WTC11 (cell line): Measurements from ENCODE around the gene ACBD7. TPM values are rescaled to one million over a fixed set of nuclear protein-coding genes. Genes with fewer than 3 reads are reported as not detected.

ENCODE experiments used
- ATAC-seq: fragments of 200-7000 bp; cut with Tn5 transposase; 2 replicates; pipeline ENCODE4 v1.10.0; 2021; ENCODE audit warnings: mild to moderate bottlenecking, moderate library complexity
- CTCF ChIA-PET: fragments of 300-600 bp; sonication (Branson Sonifier 250); formaldehyde crosslinking; loops from one replicate; lab custom pipeline; 2021; ENCODE audit warnings: antibody characterized with exemption; lab: Charles Lee
- POLR2A ChIA-PET: fragments of 350-600 bp; sonication (Branson Sonifier 250); formaldehyde crosslinking; loops from one replicate; lab custom pipeline; 2021; ENCODE audit warnings: antibody characterized with exemption; lab: Charles Lee
- DNase-seq: peaks from one replicate; pipeline ENCODE4 v3.0.0; 2021; ENCODE audit warnings: low spot score
- H3K27ac Mint-ChIP-seq: 2 replicates; pipeline ENCODE4 v1.8.0; 2021; ENCODE audit warnings: mixed read lengths
- H3K27me3 Mint-ChIP-seq: 2 replicates; pipeline ENCODE4 v1.8.0; 2021; ENCODE audit warnings: low read depth, mild to moderate bottlenecking, moderate library complexity, mixed read lengths
- H3K36me3 Mint-ChIP-seq: 2 replicates; pipeline ENCODE4 v1.8.0; 2021; ENCODE audit warnings: mixed read lengths
- H3K4me1 Mint-ChIP-seq: 2 replicates; pipeline ENCODE4 v1.8.0; 2022; ENCODE audit warnings: mixed read lengths
- H3K4me3 Mint-ChIP-seq: 2 replicates; pipeline ENCODE4 v1.8.0; 2021; ENCODE audit warnings: mild to moderate bottlenecking, moderate library complexity, mixed read lengths
- H3K9me3 Mint-ChIP-seq: 2 replicates; pipeline ENCODE4 v1.8.0; 2021; ENCODE audit warnings: mixed read lengths
- CBFB ChIP-seq: sonication (generic); formaldehyde crosslinking; IDR thresholded peaks from 2 replicates; pipeline ENCODE4 v1.8.1; 2022; ENCODE audit warnings: mild to moderate bottlenecking, low read depth, missing genetic modification reagents
- ESRRA ChIP-seq: sonication (generic); formaldehyde crosslinking; IDR thresholded peaks from 2 replicates; pipeline ENCODE4 v1.8.1; 2022; ENCODE audit warnings: mild to moderate bottlenecking, missing genetic modification reagents, borderline replicate concordance
- ETV6 ChIP-seq: sonication (generic); formaldehyde crosslinking; IDR thresholded peaks from 2 replicates; pipeline ENCODE4 v1.8.1; 2022; ENCODE audit warnings: mild to moderate bottlenecking, missing genetic modification reagents
- FOXJ3 ChIP-seq: sonication (generic); formaldehyde crosslinking; IDR thresholded peaks from 2 replicates; pipeline ENCODE4 v1.9.0; 2021; ENCODE audit warnings: missing genetic modification reagents, mild to moderate bottlenecking, borderline replicate concordance
- FOXK1 ChIP-seq: sonication (generic); formaldehyde crosslinking; IDR thresholded peaks from 2 replicates; pipeline ENCODE4 v1.8.0; 2022; ENCODE audit warnings: mild to moderate bottlenecking, moderate library complexity, missing genetic modification reagents
- HMGA2 ChIP-seq: fragments of 250-450 bp; sonication (Bioruptor Pico); IDR thresholded peaks from 2 replicates; pipeline ENCODE4 v1.4.0; 2021; ENCODE audit warnings: mild to moderate bottlenecking, moderate library complexity
- JUN ChIP-seq: sonication (generic); formaldehyde crosslinking; IDR thresholded peaks from 2 replicates; pipeline ENCODE4 v1.8.0; 2023; ENCODE audit warnings: mild to moderate bottlenecking, missing genetic modification reagents
- MYBL2 ChIP-seq: sonication (generic); formaldehyde crosslinking; IDR thresholded peaks from 2 replicates; pipeline ENCODE4 v1.8.1; 2023; ENCODE audit warnings: mild to moderate bottlenecking, moderate library complexity, missing genetic modification reagents
- NR2C2 ChIP-seq: sonication (generic); formaldehyde crosslinking; IDR thresholded peaks from 2 replicates; pipeline ENCODE4 v1.8.0; 2022; ENCODE audit warnings: mild to moderate bottlenecking, missing genetic modification reagents
- SMAD3 ChIP-seq: sonication (generic); formaldehyde crosslinking; IDR thresholded peaks from 2 replicates; pipeline ENCODE4 v1.8.0; 2022; ENCODE audit warnings: missing genetic modification reagents, mild to moderate bottlenecking, borderline replicate concordance
- TEAD4 ChIP-seq: sonication (generic); formaldehyde crosslinking; IDR thresholded peaks from 2 replicates; pipeline ENCODE4 v1.8.0; 2022; ENCODE audit warnings: mild to moderate bottlenecking, missing genetic modification reagents
- USF1 ChIP-seq: sonication (generic); formaldehyde crosslinking; IDR thresholded peaks from 2 replicates; pipeline ENCODE4 v1.8.0; 2022; ENCODE audit warnings: mild to moderate bottlenecking, missing genetic modification reagents
- ZBTB43 ChIP-seq: sonication (generic); formaldehyde crosslinking; IDR thresholded peaks from 2 replicates; pipeline ENCODE4 v1.8.1; 2023; ENCODE audit warnings: mild to moderate bottlenecking, missing genetic modification reagents
- ZMAT4 ChIP-seq: fragments of 250-450 bp; sonication (Bioruptor Pico); IDR thresholded peaks from 2 replicates; pipeline ENCODE4 v1.9.0; 2021; ENCODE audit warnings: mild to moderate bottlenecking
- ZNF138 ChIP-seq: sonication (generic); formaldehyde crosslinking; conservative IDR thresholded peaks from 2 replicates; pipeline ENCODE4 v1.8.1; 2022; ENCODE audit warnings: mild to moderate bottlenecking, moderate library complexity, missing genetic modification reagents
- ZNF219 ChIP-seq: sonication (generic); formaldehyde crosslinking; IDR thresholded peaks from 2 replicates; pipeline ENCODE4 v1.8.0; 2023; ENCODE audit warnings: missing genetic modification reagents, mild to moderate bottlenecking, borderline replicate concordance
- ZNF232 ChIP-seq: sonication (generic); formaldehyde crosslinking; IDR thresholded peaks from 2 replicates; pipeline ENCODE4 v1.8.0; 2022; ENCODE audit warnings: mild to moderate bottlenecking, missing genetic modification reagents
- ZNF423 ChIP-seq: fragments of 250-450 bp; sonication (Bioruptor Pico); IDR thresholded peaks from 2 replicates; pipeline ENCODE4 v2.1.2; 2022; ENCODE audit warnings: mild to moderate bottlenecking, moderate library complexity
- total RNA-seq: library from RNA; stranded (reverse); gene quantifications from 3 replicates; pipeline ENCODE4 v1.2.3, GENCODE V29; 2021
- TF ChIP-seq, protein P1 (sequence below): fragments of 250-450 bp; sonication (Bioruptor Pico); IDR thresholded peaks from 2 replicates; pipeline ENCODE4 v2.1.2; 2022; ENCODE audit warnings: mild to moderate bottlenecking, moderate library complexity
- TF ChIP-seq, protein P2 (sequence below): sonication (generic); formaldehyde crosslinking; IDR thresholded peaks from 2 replicates; pipeline ENCODE4 v1.8.0; 2022; ENCODE audit warnings: missing genetic modification reagents
- TF ChIP-seq, protein P3 (sequence below): sonication (generic); formaldehyde crosslinking; IDR thresholded peaks from 2 replicates; pipeline ENCODE4 v1.8.0; 2022; ENCODE audit warnings: mild to moderate bottlenecking, missing genetic modification reagents
- TF ChIP-seq, protein P4 (sequence below): sonication (generic); formaldehyde crosslinking; IDR thresholded peaks from 2 replicates; pipeline ENCODE4 v1.8.1; 2022; ENCODE audit warnings: mild to moderate bottlenecking, missing genetic modification reagents, moderate library complexity, borderline replicate concordance

The ACBD7 gene
- total RNA-seq, 1 experiment from 2014 or later, result 10.0 TPM

DNA sequence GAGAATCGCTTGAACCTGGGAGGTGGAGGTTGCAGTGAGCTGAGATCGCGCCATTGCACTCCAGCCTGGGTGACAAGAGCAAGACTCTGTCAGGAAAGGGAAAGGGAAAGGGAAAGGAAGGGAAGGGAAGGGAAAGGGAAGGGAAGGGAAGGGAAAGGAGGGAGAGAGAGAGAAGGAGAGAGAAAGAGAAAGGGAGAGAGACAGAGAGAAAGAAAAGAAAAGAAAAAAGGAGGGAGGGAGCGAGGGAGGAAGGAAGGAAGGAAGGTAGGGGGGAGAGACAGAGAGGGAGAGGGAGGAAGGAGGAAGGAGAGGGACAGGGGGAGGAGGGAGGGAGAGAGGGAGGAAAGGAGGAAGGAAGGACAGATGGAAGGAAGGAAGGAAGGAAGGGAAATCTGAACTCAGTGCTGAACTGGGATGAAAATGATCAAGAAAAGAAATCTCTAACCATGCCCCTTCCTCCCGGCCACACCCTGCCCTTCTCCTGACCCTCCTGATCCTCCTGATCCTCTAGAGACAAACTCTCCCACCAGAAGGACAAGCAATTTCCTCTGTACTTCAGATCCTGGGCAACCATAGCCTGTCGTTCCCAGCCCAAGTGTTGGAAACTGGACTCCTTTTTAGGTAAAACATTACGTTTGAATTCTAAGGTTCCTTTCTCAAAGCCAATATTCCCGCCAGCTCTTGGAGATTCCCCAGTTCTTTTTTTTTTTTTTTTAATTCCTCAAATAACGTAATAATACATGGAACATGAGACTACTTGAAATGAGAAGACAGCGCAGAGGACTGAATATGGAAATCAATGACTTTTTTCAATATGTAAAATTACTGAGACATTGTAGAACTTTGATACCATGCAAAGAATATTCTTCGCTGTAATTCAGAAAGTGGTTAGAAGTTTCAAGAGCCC lies 47.8 kb upstream of the ACBD7 start:
- ChIA-PET POLR2A (no interaction called here), CTCF (no interaction called here)
- H3K4me1 Mint-ChIP-seq, result peaks cover 7% of the 10 kb centered on the region
- no peak overlapping the region for H3K4me3 Mint-ChIP-seq
- no peaks in the 10 kb centered on the region for H3K27me3 Mint-ChIP-seq
- DNase-seq (no peak), ATAC-seq (no peak)
- peaks cover 18% of the 10 kb centered on the region for H3K36me3 Mint-ChIP-seq
- H3K9me3 Mint-ChIP-seq, result no peaks in the 10 kb centered on the region
- TF ChIP-seq ETV6 (CRISPR knock-in tag) (no peak), FOXJ3 (no peak), CBFB (CRISPR knock-in tag) (no peak), ZMAT4 (CRISPR knock-in tag) (no peak), USF1 (CRISPR knock-in tag) (no peak), ZBTB43 (CRISPR knock-in tag) (no peak), NR2C2 (CRISPR knock-in tag) (no peak), TEAD4 (CRISPR knock-in tag) (no peak), ZNF232 (CRISPR knock-in tag) (no peak)
- TF ChIP-seq, protein P1, sequence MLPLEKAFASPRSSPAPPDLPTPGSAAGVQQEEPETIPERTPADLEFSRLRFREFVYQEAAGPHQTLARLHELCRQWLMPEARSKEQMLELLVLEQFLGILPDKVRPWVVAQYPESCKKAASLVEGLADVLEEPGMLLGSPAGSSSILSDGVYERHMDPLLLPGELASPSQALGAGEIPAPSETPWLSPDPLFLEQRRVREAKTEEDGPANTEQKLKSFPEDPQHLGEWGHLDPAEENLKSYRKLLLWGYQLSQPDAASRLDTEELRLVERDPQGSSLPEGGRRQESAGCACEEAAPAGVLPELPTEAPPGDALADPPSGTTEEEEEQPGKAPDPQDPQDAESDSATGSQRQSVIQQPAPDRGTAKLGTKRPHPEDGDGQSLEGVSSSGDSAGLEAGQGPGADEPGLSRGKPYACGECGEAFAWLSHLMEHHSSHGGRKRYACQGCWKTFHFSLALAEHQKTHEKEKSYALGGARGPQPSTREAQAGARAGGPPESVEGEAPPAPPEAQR (CRISPR knock-in tag), result no peak
- TF ChIP-seq, protein P2, sequence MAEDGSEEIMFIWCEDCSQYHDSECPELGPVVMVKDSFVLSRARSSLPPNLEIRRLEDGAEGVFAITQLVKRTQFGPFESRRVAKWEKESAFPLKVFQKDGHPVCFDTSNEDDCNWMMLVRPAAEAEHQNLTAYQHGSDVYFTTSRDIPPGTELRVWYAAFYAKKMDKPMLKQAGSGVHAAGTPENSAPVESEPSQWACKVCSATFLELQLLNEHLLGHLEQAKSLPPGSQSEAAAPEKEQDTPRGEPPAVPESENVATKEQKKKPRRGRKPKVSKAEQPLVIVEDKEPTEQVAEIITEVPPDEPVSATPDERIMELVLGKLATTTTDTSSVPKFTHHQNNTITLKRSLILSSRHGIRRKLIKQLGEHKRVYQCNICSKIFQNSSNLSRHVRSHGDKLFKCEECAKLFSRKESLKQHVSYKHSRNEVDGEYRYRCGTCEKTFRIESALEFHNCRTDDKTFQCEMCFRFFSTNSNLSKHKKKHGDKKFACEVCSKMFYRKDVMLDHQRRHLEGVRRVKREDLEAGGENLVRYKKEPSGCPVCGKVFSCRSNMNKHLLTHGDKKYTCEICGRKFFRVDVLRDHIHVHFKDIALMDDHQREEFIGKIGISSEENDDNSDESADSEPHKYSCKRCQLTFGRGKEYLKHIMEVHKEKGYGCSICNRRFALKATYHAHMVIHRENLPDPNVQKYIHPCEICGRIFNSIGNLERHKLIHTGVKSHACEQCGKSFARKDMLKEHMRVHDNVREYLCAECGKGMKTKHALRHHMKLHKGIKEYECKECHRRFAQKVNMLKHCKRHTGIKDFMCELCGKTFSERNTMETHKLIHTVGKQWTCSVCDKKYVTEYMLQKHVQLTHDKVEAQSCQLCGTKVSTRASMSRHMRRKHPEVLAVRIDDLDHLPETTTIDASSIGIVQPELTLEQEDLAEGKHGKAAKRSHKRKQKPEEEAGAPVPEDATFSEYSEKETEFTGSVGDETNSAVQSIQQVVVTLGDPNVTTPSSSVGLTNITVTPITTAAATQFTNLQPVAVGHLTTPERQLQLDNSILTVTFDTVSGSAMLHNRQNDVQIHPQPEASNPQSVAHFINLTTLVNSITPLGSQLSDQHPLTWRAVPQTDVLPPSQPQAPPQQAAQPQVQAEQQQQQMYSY (CRISPR knock-in tag), result no peak
- TF ChIP-seq, protein P3, sequence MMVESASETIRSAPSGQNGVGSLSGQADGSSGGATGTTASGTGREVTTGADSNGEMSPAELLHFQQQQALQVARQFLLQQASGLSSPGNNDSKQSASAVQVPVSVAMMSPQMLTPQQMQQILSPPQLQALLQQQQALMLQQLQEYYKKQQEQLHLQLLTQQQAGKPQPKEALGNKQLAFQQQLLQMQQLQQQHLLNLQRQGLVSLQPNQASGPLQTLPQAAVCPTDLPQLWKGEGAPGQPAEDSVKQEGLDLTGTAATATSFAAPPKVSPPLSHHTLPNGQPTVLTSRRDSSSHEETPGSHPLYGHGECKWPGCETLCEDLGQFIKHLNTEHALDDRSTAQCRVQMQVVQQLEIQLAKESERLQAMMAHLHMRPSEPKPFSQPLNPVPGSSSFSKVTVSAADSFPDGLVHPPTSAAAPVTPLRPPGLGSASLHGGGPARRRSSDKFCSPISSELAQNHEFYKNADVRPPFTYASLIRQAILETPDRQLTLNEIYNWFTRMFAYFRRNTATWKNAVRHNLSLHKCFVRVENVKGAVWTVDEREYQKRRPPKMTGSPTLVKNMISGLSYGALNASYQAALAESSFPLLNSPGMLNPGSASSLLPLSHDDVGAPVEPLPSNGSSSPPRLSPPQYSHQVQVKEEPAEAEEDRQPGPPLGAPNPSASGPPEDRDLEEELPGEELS (CRISPR knock-in tag), result no peak
- H3K27ac Mint-ChIP-seq, result no peak overlapping the region

- ChIA-PET POLR2A (no interaction called here), CTCF (interaction anchor here (0.6 kb wide), 1 partner anchor 238 kb away, joined by 3 read pairs; no protein-coding TSS in a partner anchor)
- no peak overlapping the region for H3K4me3 Mint-ChIP-seq
- no peak overlapping the region for H3K27ac Mint-ChIP-seq
- DNase-seq, result no peak
- no peaks in the 10 kb centered on the region for H3K4me1 Mint-ChIP-seq
- peaks cover 42% of the 10 kb centered on the region for H3K36me3 Mint-ChIP-seq
- no peak for ATAC-seq
- H3K27me3 Mint-ChIP-seq, result no peaks in the 10 kb centered on the region
- peaks cover 4% of the 10 kb centered on the region for H3K9me3 Mint-ChIP-seq
- no peak for TF ChIP-seq MYBL2
- TF ChIP-seq CBFB (CRISPR knock-in tag), result no peak
- TF ChIP-seq ESRRA (CRISPR knock-in tag), result no peak
- no peak for TF ChIP-seq ZNF423 (CRISPR knock-in tag)
- no peak for TF ChIP-seq SMAD3 (CRISPR knock-in tag)
- TF ChIP-seq, protein P4, sequence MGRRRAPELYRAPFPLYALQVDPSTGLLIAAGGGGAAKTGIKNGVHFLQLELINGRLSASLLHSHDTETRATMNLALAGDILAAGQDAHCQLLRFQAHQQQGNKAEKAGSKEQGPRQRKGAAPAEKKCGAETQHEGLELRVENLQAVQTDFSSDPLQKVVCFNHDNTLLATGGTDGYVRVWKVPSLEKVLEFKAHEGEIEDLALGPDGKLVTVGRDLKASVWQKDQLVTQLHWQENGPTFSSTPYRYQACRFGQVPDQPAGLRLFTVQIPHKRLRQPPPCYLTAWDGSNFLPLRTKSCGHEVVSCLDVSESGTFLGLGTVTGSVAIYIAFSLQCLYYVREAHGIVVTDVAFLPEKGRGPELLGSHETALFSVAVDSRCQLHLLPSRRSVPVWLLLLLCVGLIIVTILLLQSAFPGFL (CRISPR knock-in tag), result no peak
- TF ChIP-seq ZNF138 (CRISPR knock-in tag), result no peak
- no peak for TF ChIP-seq FOXK1 (CRISPR knock-in tag)
- TF ChIP-seq ZNF219, result no peak
- no peak for TF ChIP-seq JUN
- no peak for TF ChIP-seq HMGA2 (CRISPR knock-in tag)
Measured at GRCh38 chr10:15131330-15131729, 42.8 kb upstream of the ACBD7 start.
